Left cardiac atrium (tissue), 4 donors: ENCODE data around the gene PROZ. TPM values are rescaled to one million over a fixed set of nuclear protein-coding genes. Genes with fewer than 3 reads are reported as not detected.

Experiments used
- ATAC-seq, 2 donors: fragments of 200-7000 bp; cut with Tn5 transposase; one replicate each; pipeline ENCODE4 v1.9.1; 2020; ENCODE audit warnings: mild to moderate bottlenecking in 2 of 2, moderate library complexity in 2 of 2
- DNase-seq: peaks from one replicate; pipeline ENCODE4 v3.0.0-alpha.2; 2020
- intact Hi-C, 2 donors: fragments of 100-400 bp; cut with DNase I; formaldehyde crosslinking; loops; one replicate each; pipeline versions ENCODE4 v1.14.1 to v1.15.1; 2022 to 2023
- total RNA-seq, 2 donors: library from RNA; stranded (reverse); fragmentation: NEBNext Ultra II Directional; extraction: Animal tissue kit (Norgen Biotek cat#: 25700); gene quantifications; one replicate each; pipeline ENCODE4 v1.2.1, GENCODE V29; 2021
- donor health status: DM: no; HTN: yes; CAD: no.
- donor health status: DM: no; HTN: yes; CAD: no; lungs with severe emphysema.
- donor health status: DM: yes; HTN: yes; CAD: no.
- donor health status: Dilated cardiomyopathy.

The PROZ gene
- total RNA-seq, 2 donors from 2014 or later, result not detected

DNA sequence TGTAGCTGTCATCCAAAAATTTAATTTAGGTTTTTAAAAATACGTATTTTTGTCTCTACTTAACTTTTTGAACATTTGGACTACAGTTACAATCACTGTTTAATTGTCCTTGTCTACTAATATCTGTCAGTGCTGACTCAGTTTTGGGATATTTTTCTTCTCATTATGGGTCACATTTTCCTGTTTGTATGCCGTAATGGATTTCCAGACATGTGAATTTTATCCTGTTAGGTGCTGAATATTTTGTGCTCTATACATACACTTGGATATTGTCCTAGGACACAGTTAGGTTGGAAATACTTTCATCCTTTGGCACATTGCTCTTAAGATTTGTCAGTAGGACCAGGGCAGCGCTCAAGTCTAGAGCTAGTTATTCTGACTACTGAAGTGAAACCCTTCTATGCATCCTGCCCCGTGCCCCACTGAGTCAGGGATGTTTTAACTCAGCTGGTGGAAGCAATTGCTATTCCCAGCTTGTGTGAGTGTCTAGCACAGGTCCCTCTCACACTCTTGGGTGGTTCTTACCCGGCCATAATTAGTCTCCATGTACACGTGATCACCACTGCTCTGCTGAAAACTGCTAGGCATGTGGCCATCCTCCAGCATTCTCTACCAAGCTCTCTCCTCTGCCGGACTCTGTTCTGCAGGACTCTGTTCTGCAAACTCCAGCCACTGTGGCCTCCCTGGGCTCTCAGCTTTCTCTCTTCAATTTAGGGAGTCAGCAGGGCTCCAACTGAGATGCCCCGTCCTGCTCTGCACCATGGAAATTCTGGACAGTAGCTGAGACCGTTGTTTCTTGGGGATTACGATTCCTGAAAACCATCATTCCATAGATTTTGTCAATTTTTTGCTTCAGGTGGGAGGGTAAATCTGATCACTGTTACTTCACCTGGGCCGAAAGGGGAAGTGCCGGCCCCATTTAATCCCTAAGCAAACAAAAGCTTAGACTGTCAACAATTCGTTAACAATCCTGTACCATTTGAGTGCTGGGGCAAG is 11.1 kb downstream of the PROZ start:
- intact Hi-C loops, result no loop called here
- ATAC-seq (peak; percentile 80 to 94), DNase-seq (no peak)

DNA sequence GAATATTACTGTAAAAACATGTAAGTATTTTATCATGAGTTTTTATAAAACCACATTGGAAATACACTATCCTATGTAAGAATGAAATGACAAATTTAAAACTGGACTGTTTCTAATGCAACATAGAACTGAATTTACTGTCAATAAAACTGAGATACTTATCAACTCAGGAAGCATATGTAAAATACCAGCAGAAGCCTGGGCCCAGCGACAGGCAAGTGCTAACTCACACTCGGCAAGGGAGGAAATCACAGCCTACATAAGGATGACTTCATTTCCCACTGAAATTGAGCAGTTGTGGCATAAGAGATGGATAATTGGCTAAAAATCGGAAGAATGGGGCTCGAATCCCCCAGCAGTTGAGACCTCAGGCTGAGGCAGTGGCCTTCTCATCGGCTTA is 12.1 kb downstream of the PROZ start:
- DNase-seq, result no peak
- intact Hi-C loops, result no loop called here
- ATAC-seq, result no peak

DNA sequence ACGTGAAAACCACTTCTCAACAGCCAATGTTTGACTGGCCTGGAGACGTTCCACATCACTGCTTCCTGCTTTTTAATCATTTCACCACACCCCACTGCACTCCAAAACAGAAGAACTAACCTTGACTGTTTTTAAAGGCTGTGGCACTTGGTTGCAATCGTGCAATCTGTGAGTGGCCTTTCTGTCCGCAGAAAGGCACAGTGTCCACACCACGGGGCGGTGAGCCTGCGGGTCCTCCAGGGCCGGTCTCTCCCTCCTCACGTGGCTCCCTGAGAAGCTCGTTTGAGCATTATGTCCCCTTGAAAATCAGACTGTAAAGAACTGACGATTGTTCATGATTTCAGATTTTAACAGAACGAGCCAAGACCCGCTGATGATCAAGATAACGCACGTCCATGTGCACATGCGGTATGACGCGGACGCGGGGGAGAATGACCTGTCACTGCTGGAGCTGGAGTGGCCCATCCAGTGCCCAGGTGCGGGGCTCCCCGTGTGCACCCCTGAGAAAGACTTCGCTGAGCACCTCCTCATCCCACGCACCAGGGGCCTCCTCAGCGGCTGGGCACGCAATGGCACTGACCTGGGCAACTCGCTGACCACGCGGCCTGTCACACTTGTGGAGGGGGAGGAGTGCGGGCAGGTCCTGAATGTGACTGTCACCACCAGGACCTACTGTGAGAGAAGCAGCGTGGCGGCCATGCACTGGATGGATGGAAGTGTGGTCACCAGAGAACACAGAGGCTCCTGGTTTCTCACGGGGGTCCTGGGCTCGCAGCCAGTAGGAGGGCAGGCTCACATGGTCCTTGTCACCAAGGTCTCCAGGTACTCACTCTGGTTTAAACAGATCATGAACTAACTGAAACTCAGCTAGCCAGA is 13.0 kb downstream of the PROZ start:
- ATAC-seq, result no peak
- intact Hi-C loops, result no loop called here
- DNase-seq, result no peak

DNA sequence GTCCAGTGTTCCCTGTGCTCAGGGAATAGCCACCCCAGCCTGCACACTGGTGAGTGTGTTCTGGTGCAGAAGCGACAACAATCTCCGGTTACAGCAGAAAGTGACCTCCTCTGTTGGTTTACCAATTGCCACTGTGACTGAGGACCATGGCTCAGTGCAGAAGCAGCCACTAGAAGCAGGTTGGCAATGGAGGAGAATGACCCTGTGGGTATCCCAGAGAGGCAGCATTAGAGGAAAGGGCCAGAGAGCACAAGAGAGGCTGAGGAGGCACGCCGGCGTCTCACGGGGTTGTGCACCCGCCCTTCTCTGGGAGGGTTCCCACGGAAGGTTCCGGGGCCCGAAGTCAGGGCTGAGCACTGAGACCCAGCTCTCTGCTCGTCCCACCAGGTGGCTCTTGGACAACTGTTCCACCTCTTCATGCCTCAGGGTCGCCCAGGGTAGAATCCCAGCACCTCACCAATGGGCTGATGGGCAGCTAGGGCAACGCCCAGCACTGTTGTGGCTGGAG is 14.0 kb downstream of the PROZ start:
- no peak for DNase-seq
- ATAC-seq, result no peak
- intact Hi-C loops, result no loop called here

DNA sequence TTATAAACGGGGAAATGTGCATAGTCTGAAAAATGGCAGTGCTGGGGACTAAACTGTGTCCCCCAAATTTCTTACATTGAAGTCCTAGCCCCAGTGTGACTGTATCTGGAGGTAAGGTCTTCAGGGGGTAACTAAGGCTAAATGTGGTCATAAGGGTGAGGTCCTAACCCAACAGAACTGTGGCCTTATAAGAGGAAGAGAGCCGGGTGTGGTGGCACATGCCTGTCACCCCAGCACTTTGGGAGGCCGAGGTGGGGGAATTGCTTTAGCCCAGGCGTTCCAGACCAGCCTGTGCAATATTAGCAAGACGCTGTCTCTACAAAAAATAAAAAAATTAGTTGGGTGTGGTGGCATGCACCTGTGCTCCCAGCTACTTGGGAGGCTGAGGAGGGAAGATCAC is 17.8 kb downstream of the PROZ start:
- DNase-seq (no peak), ATAC-seq (peak in 1 of 2 donors; percentile 55)
- intact Hi-C loops, result no loop called here

DNA sequence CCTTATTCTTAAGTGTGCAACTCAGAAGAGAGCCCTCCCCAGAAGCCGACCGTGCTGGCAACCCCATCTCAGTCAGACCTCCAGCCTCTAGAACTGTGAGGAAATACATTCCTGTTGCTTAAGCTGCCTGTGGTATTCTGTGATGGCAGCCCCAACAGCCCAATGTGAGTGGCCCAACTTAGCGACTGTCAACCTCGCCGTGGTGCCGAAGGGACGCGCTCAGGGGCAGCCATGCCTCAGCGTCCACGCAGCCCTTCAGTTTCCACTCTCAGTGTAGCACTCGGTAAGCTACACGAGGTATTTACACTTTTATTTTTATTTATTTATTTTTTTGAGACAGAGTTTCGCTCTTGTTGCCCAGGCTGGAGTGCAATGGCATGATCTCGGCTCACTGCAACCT is 18.4 kb downstream of the PROZ start:
- no peak for DNase-seq
- ATAC-seq, result no peak
- intact Hi-C loops, result no loop called here

DNA sequence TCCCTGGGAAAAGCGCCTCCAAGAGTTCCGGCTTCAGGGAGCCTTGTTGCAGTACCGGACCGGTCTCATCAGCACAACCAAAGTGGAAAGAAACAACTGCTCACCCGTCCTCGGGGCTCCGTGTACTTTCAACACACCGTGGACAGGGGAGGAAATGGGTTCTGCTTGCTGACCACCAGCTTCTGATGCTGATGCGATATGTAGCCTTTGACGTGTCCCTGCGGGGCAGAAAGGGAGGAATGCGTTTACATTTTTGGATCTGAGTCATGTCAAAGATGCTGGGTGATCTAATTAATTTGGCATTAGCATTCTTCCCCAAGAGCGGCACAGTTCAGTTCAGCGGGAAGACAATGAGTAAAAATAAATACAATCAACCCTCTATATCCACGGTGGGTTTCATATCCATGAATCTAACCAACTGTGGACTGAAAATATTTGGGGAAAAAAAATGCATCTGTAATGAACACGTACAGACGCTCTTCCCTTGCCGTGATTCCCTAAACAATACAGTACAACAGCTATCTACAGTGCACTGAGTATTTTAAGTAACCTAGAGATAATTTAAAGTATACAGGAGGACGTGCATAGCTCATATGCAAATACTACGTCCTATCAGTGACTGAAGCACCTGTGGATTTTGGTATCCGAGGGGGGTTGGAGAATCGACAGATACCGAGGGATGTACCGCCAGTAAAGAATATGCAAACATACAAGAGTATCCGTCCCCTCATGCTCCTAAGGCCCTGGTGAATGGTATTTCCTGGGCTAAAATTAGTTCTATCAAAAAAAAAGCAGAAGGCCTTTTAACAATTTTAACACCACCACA is 19.8 kb downstream of the PROZ start:
- no peak for DNase-seq
- intact Hi-C loops, result no loop called here
- ATAC-seq, result peak in 1 of 2 donors; percentile 28

DNA sequence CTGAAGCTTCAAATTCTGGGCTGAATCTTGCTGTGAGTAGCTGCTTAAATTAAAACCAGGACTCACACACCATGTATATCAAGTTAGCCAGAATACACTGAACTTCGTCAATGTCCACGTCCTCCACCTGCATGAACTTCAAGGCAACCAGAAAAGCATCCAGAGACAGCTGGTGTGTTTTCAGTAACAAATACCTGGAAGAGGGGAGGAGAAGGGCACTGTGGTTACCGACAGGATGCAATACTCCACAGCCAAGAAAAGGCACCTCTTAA is 20.4 kb downstream of the PROZ start:
- ATAC-seq (no peak), DNase-seq (no peak)

DNA sequence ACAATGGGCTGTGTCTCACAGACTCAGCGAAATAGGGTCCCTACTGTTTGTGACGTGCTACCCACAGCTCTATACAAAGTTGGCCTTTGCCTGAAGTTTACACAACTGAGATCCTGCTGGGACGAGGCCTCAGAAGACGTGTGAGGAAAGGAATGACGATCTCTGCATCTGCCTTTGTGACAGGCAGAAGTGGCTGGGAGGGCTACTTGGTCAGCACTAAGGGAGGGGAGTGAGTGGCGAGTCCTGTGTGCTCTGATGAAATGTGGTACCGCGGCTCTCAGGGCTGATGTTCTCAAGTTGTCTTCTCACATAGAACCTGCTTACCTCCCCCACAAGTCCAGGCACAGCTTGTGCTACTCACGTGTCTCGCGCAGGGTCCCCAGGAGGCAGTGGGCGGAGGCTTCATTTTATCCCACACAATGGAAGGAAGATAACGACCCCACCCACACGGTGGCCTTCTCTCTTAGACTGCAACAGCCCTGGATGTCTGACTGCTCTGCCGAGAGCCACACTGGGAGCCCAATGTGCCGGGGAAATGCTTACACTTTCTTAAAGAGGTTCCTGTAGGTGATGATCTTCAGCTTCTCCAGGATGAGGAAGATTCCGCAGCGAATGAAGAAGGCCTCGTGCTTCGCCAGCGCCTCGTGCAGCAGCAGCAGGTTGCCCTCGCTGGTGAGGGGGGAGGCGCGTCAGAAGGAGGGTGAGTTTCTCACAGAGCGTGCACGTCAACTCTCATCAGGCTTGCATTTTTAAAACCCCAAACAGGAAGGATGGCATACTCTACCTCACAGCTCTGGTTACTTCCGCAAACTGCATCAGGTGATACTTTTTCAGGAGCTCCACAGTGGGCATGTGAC is 21.2 kb downstream of the PROZ start:
- intact Hi-C loops, result no loop called here
- ATAC-seq (peak; percentile 17 to 60), DNase-seq (no peak)

More for the DNA sequence above, 20.4 kb downstream of the PROZ start:
- intact Hi-C loops, result no loop called here

DNA sequence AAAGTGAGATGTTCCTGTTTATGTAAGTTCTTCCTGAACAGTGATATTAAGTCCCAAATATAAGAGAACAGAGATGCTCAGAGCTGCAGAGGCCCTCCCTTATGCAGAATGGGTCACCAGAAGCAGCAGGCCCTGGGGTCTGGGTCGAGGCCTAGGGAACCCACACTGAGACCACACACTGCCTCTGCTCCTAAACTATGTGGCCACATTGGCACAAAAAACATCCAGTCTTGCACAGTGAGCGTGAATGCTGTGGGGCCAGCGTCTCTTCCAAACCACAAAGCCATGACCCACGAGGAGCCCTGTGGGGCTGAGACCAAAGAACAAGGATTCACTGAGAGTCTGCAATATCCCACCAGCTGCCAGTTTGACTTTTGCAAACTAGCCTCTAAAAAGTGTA is 23.6 kb downstream of the PROZ start:
- ATAC-seq (no peak), DNase-seq (no peak)
- intact Hi-C loops, result no loop called here

DNA sequence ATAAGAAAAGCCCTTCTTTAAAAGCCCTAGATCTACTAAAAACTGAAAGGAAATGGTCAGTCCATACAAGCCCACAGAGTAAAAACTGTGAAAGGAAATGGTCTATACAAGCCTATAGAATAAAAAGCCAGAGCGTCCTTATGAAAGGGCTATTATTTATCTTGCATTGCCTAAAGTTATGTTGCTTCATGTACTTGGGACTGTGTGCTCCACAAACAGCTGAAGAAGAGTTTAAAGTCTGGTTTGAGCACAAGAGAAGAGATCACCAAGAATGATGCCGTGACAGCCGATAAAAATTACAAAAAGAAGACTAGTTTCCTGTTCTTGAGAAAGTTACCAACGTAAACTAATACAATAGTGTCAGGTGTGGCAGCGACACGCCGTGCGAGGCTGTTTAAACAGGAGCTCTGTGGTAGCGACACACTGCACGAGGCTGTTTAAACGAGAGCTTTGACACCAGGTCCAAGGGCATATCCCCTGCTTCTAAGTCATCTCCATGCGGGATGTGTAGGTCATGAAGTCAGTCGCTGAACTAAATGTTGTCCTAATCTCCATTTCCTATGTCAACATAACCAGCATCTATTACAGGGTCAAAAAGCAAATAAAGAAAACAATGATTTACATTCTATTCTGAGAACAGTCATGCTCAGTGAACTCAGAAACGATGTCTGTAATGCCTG is 25.1 kb downstream of the PROZ start:
- no peak for DNase-seq
- intact Hi-C loops, result no loop called here
- ATAC-seq, result no peak

DNA sequence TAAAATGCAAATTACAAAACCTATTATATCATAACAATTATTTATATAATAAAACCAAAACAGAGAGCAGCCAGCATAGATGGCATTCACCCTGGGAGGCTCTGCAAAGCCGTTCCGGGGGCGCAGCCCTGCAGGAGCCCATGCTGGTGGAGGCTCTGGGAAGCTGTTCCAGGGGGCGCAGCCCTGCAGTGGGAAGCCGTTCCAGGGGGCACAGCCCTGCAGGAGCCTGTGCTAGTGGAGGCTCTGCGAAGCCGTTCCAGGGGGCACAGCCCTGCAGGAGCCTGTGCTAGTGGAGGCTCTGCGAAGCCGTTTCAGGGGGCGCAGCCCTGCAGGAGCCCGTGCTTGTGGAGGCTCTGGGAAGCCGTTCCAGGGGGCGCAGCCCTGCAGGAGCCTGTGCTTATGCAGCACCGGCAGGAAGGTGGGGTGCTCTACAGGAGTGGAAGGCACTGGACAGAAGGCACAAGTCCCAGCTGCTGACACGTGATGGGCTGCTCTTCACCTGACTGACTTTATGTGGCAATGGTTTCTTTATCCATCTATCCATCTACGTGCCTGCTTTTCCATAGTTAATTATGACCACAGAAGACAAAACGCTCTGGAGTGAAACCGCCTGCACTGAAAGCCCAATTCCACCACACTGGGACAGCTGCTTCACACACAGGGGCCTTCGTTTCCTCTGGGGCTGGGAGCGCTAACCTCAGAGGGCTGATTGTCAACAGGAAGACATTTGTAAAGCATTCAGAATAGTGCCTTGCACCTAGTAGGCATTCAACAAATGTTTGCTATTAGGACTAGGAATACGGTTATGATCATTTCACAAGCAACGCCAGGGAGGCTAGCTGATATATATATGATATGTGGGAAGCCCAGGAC is 26.4 kb downstream of the PROZ start:
- ATAC-seq (no peak), DNase-seq (no peak)
- intact Hi-C loops, result no loop called here

DNA sequence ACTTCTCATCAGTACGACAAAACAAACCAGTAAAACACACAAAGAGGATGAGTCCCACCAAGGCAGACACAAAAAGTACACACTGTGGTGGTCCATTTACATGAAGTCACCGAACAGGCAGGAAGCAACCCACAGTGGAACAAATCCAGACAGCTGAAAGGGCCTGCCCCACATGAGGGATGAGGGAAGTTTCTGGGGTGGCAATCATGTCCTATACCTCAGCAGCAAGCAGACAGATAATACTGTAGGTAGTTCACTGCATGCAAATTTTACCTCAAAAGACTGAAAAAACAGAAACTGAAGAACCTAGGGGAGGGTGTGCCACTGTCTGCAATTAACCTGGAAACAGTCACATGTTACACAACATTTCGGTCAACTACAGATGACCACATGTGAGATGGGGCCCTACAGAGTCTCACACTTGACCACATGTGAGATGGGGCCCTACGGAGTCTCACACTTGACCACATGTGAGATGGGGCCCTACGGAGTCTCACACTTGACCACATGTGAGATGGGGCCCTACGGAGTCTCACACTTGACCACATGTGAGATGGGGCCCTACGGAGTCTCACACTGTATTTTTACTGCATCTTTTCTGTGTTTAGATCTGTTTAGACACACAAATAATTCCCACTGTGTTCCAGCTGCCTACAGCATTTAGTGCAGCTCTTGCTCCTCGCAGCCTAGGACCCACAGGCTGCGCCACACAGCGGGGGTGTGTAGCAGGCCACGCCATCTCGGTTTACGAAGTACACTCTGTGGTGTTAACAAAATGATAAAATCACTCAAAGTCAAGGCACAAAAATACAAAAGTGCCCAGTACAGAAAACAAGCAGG is 27.8 kb downstream of the PROZ start:
- no peak for DNase-seq
- intact Hi-C loops, result no loop called here
- no peak for ATAC-seq

DNA sequence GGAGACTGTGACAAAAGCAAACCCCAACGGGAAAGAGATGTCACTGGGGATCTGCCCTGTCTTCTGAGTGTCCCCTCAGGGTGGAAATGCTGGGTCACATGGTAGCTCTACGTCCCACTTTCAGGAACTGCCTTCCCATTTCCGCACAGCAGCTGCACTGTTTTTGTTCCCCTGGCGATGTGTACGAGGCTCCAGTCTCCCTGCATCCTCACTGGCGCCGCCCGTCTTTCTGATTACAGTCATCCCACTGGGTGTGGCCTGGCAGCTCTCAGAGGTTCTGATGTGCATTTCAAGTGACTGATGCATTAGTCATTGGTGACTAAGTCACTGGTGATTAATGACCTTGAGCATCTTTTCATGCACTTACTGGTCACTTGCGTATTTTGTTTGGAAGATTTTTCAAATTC is 28.8 kb downstream of the PROZ start:
- intact Hi-C loops, result no loop called here
- peak; percentile 94 to 99 for ATAC-seq
- peak; percentile 93 for DNase-seq

DNA sequence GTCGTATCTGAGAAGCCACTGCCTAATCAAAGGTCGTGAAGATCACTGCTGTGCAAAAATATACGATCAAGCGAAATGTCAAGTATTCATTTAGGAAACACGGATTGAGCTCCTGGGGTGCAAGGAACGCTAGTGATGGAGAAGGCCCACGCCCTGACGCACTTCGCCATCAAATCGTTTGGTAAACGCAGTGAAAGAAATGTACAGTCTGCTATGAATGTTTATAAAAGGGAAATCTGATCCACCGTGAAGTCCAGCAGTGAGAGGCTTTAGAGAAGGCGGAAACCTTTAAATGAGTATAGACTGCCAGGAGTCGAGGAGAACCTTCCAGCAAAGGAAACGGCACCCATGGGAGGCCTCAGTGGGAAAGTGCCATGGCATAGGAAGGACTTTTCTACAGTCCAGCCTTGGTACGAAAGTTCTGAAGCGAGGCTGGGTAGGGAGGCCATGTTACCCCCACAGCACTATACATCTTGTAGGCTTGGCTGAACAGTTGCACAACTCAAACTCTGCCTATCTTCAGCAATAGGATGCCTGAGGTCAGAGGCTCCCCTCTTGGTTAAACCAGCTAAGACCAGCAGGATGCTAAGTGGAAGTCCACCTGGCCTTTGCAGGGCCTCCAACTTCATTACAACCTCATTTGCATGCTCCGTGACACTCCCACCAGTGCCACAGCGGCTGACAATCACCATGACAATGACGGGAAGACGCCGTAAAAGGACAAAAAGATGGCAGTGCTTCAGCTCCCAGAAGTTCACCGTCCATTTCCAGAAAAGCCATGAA is 29.6 kb downstream of the PROZ start:
- ATAC-seq, result no peak
- DNase-seq, result no peak
- intact Hi-C loops, result no loop called here
